BE2C (cell line): ENCODE results near the gene IFITM10.

Experiments
- DNase-seq: peaks from one replicate; pipeline ENCODE4 v3.0.0-alpha.2; 2020
- H3K27me3 ChIP-seq: fragments of 250-450 bp; sonication (Bioruptor Pico); 2 replicates; pipeline ENCODE4 v1.5.1; 2020; ENCODE audit warnings: mild to moderate bottlenecking
- H3K36me3 ChIP-seq: fragments of 250-450 bp; sonication (Bioruptor Pico); 2 replicates; pipeline ENCODE4 v1.5.1; 2020; ENCODE audit warnings: mild to moderate bottlenecking
- H3K4me1 ChIP-seq: fragments of 250-450 bp; sonication (Bioruptor Pico); 2 replicates; pipeline ENCODE4 v1.5.1; 2020
- H3K4me3 ChIP-seq: 2 replicates; pipeline ENCODE4 v1.5.1; 2011; ENCODE audit warnings: low read depth, low read length
- H3K9me3 ChIP-seq: fragments of 250-450 bp; sonication (Bioruptor Pico); 2 replicates; pipeline ENCODE4 v1.5.1; 2020
- CTCF ChIP-seq: IDR thresholded peaks from 2 replicates; pipeline ENCODE4 v1.5.1; 2012; ENCODE audit warnings: mild to moderate bottlenecking, low read depth, low read length

The IFITM10 gene

GRCh38 chr11:1778141-1778911 is 27.9 kb upstream of the IFITM10 start:
- H3K9me3 ChIP-seq = no peaks in the 10 kb centered on the region
- H3K4me1 ChIP-seq = no peaks in the 10 kb centered on the region
- H3K4me3 ChIP-seq = no peak overlapping the region
- no peaks in the 10 kb centered on the region for H3K27me3 ChIP-seq
- no peaks in the 10 kb centered on the region for H3K36me3 ChIP-seq
- DNase-seq = no peak
- no peak for TF ChIP-seq CTCF

- no peak for TF ChIP-seq CTCF
- H3K9me3 ChIP-seq = no peaks in the 10 kb centered on the region
- H3K27me3 ChIP-seq = no peaks in the 10 kb centered on the region
- H3K36me3 ChIP-seq = no peaks in the 10 kb centered on the region
- no peaks in the 10 kb centered on the region for H3K4me1 ChIP-seq
- H3K4me3 ChIP-seq = no peak overlapping the region
- no peak for DNase-seq
Observed at GRCh38 chr11:1777737-1778136, 27.3 kb upstream of the IFITM10 start.

GRCh38 chr11:1776944-1777715 is 26.7 kb upstream of the IFITM10 start:
- TF ChIP-seq CTCF = no peak
- DNase-seq = no peak
- H3K4me3 ChIP-seq = no peak overlapping the region

GRCh38 chr11:1776331-1776851 is 26.0 kb upstream of the IFITM10 start:
- Histone ChIP-seq H3K4me3 (no peak overlapping the region), H3K4me1 (no peaks in the 10 kb centered on the region), H3K36me3 (no peaks in the 10 kb centered on the region), H3K9me3 (no peaks in the 10 kb centered on the region), H3K27me3 (no peaks in the 10 kb centered on the region)
- TF ChIP-seq CTCF = no peak
- no peak for DNase-seq

More at GRCh38 chr11:1776944-1777715, 26.7 kb upstream of the IFITM10 start:
- Histone ChIP-seq H3K27me3 (no peaks in the 10 kb centered on the region), H3K9me3 (no peaks in the 10 kb centered on the region), H3K36me3 (no peaks in the 10 kb centered on the region), H3K4me1 (no peaks in the 10 kb centered on the region)

GRCh38 chr11:1774886-1775285 is 24.5 kb upstream of the IFITM10 start:
- H3K4me3 ChIP-seq = no peak overlapping the region
- DNase-seq = no peak
- H3K9me3 ChIP-seq = no peaks in the 10 kb centered on the region
- no peaks in the 10 kb centered on the region for H3K4me1 ChIP-seq
- no peaks in the 10 kb centered on the region for H3K27me3 ChIP-seq
- no peaks in the 10 kb centered on the region for H3K36me3 ChIP-seq
- TF ChIP-seq CTCF = no peak

GRCh38 chr11:1773994-1774550 is 23.7 kb upstream of the IFITM10 start:
- H3K36me3 ChIP-seq = no peaks in the 10 kb centered on the region
- H3K4me3 ChIP-seq = no peak overlapping the region
- H3K9me3 ChIP-seq = no peaks in the 10 kb centered on the region
- TF ChIP-seq CTCF = no peak
- H3K27me3 ChIP-seq = no peaks in the 10 kb centered on the region
- DNase-seq = no peak
- no peaks in the 10 kb centered on the region for H3K4me1 ChIP-seq
